Measurements from ENCODE around the gene YWHAH.
A peak's percentile ranks its signal among the peaks of the same experiment; 100 is the strongest.

The YWHAH gene

DNA sequence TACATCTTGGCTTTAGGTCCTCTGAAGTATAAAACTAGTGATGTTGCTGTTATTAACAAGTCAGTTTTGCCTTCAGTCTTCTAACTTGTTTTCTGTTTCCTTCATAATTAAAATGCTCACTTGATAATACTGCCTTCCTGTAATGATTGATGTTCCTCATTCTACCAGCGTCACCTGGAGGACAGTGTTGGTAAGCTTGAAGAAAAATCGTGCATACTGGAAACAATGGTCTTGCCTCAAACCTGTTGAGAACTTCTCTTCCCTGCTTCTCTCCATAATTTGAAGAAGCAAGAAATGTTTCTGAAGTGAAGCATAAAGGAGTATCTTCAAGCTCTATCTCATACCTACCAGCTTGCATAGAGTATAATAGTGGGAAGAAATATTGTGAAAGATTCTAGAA lies 3.0 kb downstream of the YWHAH start:
- TF ChIP-seq, protein P1, sequence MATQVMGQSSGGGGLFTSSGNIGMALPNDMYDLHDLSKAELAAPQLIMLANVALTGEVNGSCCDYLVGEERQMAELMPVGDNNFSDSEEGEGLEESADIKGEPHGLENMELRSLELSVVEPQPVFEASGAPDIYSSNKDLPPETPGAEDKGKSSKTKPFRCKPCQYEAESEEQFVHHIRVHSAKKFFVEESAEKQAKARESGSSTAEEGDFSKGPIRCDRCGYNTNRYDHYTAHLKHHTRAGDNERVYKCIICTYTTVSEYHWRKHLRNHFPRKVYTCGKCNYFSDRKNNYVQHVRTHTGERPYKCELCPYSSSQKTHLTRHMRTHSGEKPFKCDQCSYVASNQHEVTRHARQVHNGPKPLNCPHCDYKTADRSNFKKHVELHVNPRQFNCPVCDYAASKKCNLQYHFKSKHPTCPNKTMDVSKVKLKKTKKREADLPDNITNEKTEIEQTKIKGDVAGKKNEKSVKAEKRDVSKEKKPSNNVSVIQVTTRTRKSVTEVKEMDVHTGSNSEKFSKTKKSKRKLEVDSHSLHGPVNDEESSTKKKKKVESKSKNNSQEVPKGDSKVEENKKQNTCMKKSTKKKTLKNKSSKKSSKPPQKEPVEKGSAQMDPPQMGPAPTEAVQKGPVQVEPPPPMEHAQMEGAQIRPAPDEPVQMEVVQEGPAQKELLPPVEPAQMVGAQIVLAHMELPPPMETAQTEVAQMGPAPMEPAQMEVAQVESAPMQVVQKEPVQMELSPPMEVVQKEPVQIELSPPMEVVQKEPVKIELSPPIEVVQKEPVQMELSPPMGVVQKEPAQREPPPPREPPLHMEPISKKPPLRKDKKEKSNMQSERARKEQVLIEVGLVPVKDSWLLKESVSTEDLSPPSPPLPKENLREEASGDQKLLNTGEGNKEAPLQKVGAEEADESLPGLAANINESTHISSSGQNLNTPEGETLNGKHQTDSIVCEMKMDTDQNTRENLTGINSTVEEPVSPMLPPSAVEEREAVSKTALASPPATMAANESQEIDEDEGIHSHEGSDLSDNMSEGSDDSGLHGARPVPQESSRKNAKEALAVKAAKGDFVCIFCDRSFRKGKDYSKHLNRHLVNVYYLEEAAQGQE (IDR thresholded peaks at IDR 0.05; ENCODE audit: insufficient replicate concordance, low read depth) = no peak
- TF ChIP-seq, protein P2, sequence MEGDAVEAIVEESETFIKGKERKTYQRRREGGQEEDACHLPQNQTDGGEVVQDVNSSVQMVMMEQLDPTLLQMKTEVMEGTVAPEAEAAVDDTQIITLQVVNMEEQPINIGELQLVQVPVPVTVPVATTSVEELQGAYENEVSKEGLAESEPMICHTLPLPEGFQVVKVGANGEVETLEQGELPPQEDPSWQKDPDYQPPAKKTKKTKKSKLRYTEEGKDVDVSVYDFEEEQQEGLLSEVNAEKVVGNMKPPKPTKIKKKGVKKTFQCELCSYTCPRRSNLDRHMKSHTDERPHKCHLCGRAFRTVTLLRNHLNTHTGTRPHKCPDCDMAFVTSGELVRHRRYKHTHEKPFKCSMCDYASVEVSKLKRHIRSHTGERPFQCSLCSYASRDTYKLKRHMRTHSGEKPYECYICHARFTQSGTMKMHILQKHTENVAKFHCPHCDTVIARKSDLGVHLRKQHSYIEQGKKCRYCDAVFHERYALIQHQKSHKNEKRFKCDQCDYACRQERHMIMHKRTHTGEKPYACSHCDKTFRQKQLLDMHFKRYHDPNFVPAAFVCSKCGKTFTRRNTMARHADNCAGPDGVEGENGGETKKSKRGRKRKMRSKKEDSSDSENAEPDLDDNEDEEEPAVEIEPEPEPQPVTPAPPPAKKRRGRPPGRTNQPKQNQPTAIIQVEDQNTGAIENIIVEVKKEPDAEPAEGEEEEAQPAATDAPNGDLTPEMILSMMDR (IDR thresholded peaks at IDR 0.05; ENCODE audit: insufficient read depth, low read length) = peak; percentile 71
- H3K4me3 ChIP-seq (replicated peaks; ENCODE audit: insufficient read depth, low read length) = peak overlapping the region; percentile 95
- peak; percentile 36 to 60 for DNase-seq (ENCODE audit: low read depth in 1 of 2, low spot score in 1 of 2)
- no peaks in the 10 kb centered on the region for H3K27me3 ChIP-seq (ENCODE audit: insufficient read depth, poor library complexity, severe bottlenecking)
- peak overlapping the region; percentile 5; the same call in 1 of the 2 replicates for H3K27ac ChIP-seq (replicated peaks)

DNA sequence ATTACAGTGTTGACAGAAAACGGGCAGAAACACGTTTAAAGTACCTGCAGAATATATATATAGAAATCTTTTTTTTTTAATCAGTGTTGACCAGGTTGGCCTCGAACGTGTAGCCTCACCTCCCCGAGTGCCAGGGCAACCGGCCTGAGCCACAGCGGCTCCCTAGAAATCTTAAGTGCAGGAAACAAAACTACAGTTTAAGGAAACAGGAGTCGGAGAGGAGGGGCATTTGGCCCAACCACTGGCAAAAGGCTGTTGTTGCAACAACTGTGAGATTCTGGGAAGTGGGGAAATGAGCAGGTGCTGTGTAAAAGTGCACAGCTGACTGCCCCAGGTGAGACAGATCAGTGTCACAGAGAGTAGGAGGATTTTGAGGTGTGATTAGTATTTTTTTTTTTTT lies 3.7 kb downstream of the YWHAH start:
- Histone ChIP-seq H3K4me3 (replicated peaks; ENCODE audit: insufficient read depth, low read length) (no peak overlapping the region), H3K27me3 (ENCODE audit: insufficient read depth, poor library complexity, severe bottlenecking) (no peaks in the 10 kb centered on the region), H3K27ac (replicated peaks) (no peak overlapping the region)
- TF ChIP-seq POLR2AphosphoS5 (IDR thresholded peaks at IDR 0.05; ENCODE audit: low read depth) (no peak), GABPA (IDR thresholded peaks at IDR 0.05; ENCODE audit: low read depth) (no peak), SPI1 (IDR thresholded peaks at IDR 0.05; ENCODE audit: borderline replicate concordance, low read depth) (no peak)
- TF ChIP-seq, protein P2 (IDR thresholded peaks at IDR 0.05; ENCODE audit: insufficient read depth, low read length) = no peak
- TF ChIP-seq, protein P1 (IDR thresholded peaks at IDR 0.05; ENCODE audit: insufficient replicate concordance, low read depth) = no peak
- DNase-seq (ENCODE audit: low read depth in 1 of 2, low spot score in 1 of 2) = no peak

DNA sequence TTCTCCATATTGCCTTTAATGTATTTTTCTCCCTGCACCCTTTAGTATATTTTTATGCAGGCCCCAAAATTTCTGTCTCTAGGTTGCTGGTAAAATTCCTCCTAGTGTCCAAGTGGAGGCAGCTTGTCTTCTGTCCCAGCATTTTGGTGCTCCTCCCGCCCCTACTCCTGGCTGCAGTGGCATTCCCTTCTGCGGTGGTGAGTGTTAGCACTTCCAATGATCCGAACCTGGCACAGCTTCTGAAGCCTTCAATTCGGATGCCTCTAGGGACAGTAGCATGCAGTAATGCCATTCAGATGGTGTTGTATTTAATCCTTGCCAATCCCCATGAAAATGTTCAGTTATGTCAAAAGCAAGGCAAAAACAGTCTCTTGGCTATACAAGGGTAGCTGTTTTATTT lies 5.9 kb downstream of the YWHAH start:
- TF ChIP-seq GABPA (IDR thresholded peaks at IDR 0.05; ENCODE audit: low read depth) = no peak
- no peak for TF ChIP-seq POLR2AphosphoS5 (IDR thresholded peaks at IDR 0.05; ENCODE audit: low read depth)
- TF ChIP-seq SPI1 (IDR thresholded peaks at IDR 0.05; ENCODE audit: borderline replicate concordance, low read depth) = no peak
- TF ChIP-seq, protein P1 (IDR thresholded peaks at IDR 0.05; ENCODE audit: insufficient replicate concordance, low read depth) = no peak
- TF ChIP-seq, protein P2 (IDR thresholded peaks at IDR 0.05; ENCODE audit: insufficient read depth, low read length) = no peak
- Histone ChIP-seq H3K27me3 (ENCODE audit: insufficient read depth, poor library complexity, severe bottlenecking) (no peaks in the 10 kb centered on the region), H3K27ac (replicated peaks) (no peak overlapping the region), H3K4me3 (replicated peaks; ENCODE audit: insufficient read depth, low read length) (no peak overlapping the region)
- DNase-seq (ENCODE audit: low read depth in 1 of 2, low spot score in 1 of 2) = peak in 1 of 2 experiments; percentile 22

All from HL-60 (cell line).